Ascending aorta (tissue), 2 donors: ENCODE results near the gene AACS. TPM values are rescaled to one million over a fixed set of nuclear protein-coding genes. Genes with fewer than 3 reads are reported as not detected.

Experiments
- DNase-seq, 2 donors: peaks; one replicate each; pipeline ENCODE4 v3.0.0-alpha.2; 2019; ENCODE audit warnings: low spot score in 2 of 2
- H3K27ac ChIP-seq, 2 donors: fragments of 200-600 bp; sonication (generic); one replicate each; pipeline ENCODE4 v1.5.1; 2016 to 2017; ENCODE audit warnings: mild to moderate bottlenecking in 1 of 2
- H3K27me3 ChIP-seq: fragments of 200-600 bp; sonication (generic); one replicate; pipeline ENCODE4 v1.5.1; 2017
- H3K36me3 ChIP-seq, 2 donors: fragments of 200-600 bp; sonication (generic); one replicate each; pipeline ENCODE4 v1.5.1; 2016
- H3K4me1 ChIP-seq, 2 donors: fragments of 200-600 bp; sonication (generic); one replicate each; pipeline ENCODE4 v1.5.1; 2016 to 2017; ENCODE audit warnings: mild to moderate bottlenecking in 1 of 2
- H3K4me3 ChIP-seq, 2 donors: fragments of 200-600 bp; sonication (generic); one replicate each; pipeline ENCODE4 v1.5.1; 2016 to 2017; ENCODE audit warnings: mild to moderate bottlenecking in 1 of 2
- H3K9me3 ChIP-seq, 2 donors: fragments of 200-600 bp; sonication (generic); one replicate each; pipeline ENCODE4 v1.5.1; 2016
- intact Hi-C: fragments of 100-400 bp; cut with DNase I; formaldehyde crosslinking; loops from one replicate; pipeline ENCODE4 v1.15.1; 2023
- total RNA-seq: library from RNA; depleted of rRNA; stranded (reverse); fragments of >200 nt; gene quantifications from one replicate; pipeline ENCODE4 v1.1.0, GENCODE V29; 2016
- TF ChIP-seq, protein P1 (sequence below), 3 experiments: fragments of 200-600 bp in 2 of 3; fragments of 450-650 bp in 1 of 3; sonication (generic) in 2 of 3; IDR thresholded peaks; one replicate each; pipeline ENCODE4 v1.5.1; 2016 to 2019; ENCODE audit warnings: antibody characterized with exemption in 3 of 3, mild to moderate bottlenecking in 1 of 3, moderate library complexity in 1 of 3

Gene AACS
- total RNA-seq, 1 donor from 2014 or later: 7.0 TPM

DNA sequence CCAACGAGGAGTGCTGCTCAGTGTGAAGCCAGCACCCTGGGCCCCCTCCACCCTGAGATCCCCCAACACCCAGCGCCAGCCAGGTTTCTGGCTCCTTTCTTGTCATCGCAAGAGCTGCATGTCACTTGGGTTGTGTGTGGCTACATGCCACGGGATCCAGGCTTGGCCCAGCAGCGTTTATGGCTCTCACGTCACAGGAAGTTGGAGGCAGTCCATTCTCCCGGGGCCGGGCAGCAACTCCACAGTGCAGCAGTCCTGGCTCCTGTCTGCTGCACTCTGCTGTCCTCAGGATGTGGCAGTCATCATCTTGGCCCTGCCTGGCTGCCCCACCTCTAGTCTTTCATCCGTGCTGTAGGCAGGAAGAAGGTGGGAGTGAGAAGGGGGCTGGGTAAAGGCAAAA, 78.3 kb downstream of the AACS start:
- intact Hi-C loops: no loop called here
- TF ChIP-seq, protein P1, sequence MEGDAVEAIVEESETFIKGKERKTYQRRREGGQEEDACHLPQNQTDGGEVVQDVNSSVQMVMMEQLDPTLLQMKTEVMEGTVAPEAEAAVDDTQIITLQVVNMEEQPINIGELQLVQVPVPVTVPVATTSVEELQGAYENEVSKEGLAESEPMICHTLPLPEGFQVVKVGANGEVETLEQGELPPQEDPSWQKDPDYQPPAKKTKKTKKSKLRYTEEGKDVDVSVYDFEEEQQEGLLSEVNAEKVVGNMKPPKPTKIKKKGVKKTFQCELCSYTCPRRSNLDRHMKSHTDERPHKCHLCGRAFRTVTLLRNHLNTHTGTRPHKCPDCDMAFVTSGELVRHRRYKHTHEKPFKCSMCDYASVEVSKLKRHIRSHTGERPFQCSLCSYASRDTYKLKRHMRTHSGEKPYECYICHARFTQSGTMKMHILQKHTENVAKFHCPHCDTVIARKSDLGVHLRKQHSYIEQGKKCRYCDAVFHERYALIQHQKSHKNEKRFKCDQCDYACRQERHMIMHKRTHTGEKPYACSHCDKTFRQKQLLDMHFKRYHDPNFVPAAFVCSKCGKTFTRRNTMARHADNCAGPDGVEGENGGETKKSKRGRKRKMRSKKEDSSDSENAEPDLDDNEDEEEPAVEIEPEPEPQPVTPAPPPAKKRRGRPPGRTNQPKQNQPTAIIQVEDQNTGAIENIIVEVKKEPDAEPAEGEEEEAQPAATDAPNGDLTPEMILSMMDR (IDR thresholded peaks at IDR 0.05): no peak
- Histone ChIP-seq H3K36me3 (peaks cover 0 to 5% of the 10 kb centered on the region in 2 donors), H3K4me1 (no peaks in the 10 kb centered on the region), H3K4me3 (no peak overlapping the region), H3K27me3 (no peaks in the 10 kb centered on the region), H3K9me3 (no peaks in the 10 kb centered on the region), H3K27ac (no peak overlapping the region)
- DNase-seq: no peak

DNA sequence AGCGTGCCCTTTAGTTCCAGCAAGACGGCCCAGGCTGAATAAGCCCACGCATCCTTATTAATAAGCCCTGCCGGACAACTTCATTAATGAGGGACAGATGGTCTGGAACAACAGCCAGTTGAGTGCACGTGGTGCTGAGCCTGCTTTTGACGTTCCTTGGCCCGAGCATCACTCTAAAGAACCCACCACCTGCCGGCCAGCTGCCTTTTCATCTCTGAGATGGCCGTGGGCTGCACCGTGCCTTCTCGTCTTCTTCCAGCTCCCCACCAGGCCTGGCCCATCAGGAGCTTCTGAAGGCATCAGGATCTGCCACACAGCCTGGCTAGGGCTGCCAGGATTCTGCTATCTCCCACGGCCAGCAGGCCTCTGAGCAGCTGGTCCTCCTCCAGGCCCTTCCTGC, 80.0 kb downstream of the AACS start:
- Histone ChIP-seq H3K4me1 (no peaks in the 10 kb centered on the region), H3K36me3 (no peaks in the 10 kb centered on the region), H3K9me3 (no peaks in the 10 kb centered on the region), H3K27ac (no peak overlapping the region), H3K27me3 (no peaks in the 10 kb centered on the region), H3K4me3 (no peak overlapping the region)
- no peak for DNase-seq
- intact Hi-C loops: no loop called here
- TF ChIP-seq, protein P1 (IDR thresholded peaks at IDR 0.05): no peak

DNA sequence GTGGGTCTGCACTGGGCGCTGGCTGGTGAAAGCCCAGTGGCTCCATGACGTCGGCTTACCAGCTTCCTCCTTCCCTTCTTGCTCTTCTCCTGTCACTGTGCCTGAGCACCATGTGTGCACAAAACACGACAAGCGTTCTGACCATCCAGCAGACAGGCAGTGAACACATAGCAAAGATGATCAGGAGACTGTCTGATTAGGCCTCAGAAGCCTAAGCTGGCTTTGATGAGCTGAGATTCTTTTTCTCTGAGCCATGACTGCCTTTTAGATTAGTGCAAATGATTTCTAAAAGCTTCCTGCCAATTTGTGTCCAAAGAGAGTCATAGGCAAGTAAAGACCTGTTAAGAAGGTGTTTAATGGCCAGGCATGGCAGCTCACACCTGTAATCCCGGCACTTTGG, 83.1 kb downstream of the AACS start:
- TF ChIP-seq, protein P1 (IDR thresholded peaks at IDR 0.05): no peak
- Histone ChIP-seq H3K27ac (no peak overlapping the region), H3K4me3 (no peak overlapping the region), H3K36me3 (no peaks in the 10 kb centered on the region), H3K4me1 (no peaks in the 10 kb centered on the region), H3K27me3 (no peaks in the 10 kb centered on the region), H3K9me3 (no peaks in the 10 kb centered on the region)
- DNase-seq: no peak
- intact Hi-C loops: no loop called here

DNA sequence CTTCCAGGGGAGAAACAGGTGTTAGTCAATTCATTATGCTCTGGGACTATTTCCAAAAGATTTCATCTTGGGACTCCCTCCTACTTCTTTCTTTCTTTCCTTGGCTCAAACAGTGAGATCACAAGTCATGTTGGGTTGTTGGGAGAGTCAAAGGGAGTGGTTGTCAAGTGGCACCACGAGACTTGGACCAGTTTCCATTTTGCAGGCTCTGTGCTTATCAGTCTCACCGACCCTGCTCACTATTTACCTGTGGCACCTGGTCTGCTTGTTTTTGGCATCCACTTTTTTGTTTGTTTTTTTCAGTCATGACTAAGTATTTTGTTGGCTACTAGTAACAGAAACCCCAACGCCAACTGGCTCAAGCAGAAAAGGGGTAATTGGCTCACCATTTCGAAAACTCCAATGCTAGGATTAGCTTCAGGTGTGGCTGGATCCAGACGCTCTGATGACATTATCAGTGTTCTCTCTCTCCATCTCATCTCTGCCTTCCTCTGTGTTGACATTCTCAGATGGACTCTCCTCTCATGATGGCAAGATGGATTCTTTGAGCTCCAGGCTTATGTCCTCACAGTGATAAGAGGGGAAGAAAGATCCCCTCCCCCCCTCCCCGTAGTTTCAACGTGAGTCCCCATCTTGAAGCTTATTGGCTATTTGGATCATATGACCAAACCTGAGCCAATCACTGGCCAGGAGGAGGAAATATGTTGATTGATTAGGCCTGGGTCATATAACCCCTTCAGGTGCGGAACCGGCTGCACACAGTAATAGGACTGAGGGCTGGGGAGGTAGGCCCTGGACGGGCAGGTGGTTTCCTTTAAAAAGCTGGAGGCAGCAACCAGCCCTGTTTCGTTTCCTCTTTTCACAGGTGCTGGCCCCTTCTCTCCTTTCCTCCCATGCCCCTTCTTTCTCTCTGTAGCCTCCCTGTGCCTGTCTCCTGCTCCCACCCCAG, 84.2 kb downstream of the AACS start:
- H3K4me3 ChIP-seq: no peak overlapping the region
- no peaks in the 10 kb centered on the region for H3K4me1 ChIP-seq
- intact Hi-C loops: no loop called here
- H3K27me3 ChIP-seq: no peaks in the 10 kb centered on the region
- no peaks in the 10 kb centered on the region for H3K9me3 ChIP-seq
- H3K27ac ChIP-seq: no peak overlapping the region
- no peak for DNase-seq
- TF ChIP-seq, protein P1 (IDR thresholded peaks at IDR 0.05): no peak
- H3K36me3 ChIP-seq: no peaks in the 10 kb centered on the region

DNA sequence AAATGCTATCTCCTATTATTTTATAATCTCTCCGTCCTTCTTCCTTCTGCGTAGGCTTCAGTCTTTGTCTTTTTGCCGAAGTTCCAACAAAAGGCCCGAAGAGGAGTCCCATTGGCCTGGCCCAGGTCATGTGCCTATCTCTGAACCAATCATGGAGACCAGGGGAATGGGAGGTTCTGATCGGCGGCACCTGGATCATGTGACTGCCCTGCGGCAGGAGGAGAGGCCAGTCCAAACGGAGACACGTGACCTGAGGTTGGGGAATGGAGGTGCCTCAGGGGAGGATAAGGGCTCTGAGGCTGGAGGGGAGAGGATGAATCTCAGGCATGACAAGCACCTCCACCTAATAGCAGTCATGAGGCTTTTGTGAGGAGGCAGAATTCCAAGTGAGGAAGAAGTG, 86.0 kb downstream of the AACS start:
- no peak for DNase-seq
- Histone ChIP-seq H3K27ac (no peak overlapping the region), H3K36me3 (no peaks in the 10 kb centered on the region), H3K4me3 (no peak overlapping the region), H3K4me1 (no peaks in the 10 kb centered on the region), H3K27me3 (no peaks in the 10 kb centered on the region), H3K9me3 (no peaks in the 10 kb centered on the region)
- intact Hi-C loops: no loop called here
- TF ChIP-seq, protein P1 (IDR thresholded peaks at IDR 0.05): no peak
